Upper lobe of left lung (tissue), 4 donors: ENCODE measurements around the gene TLE3.

Source experiments
- CTCF ChIP-seq, 6 experiments: fragments of 450-650 bp in 4 of 6; fragments of 200-600 bp in 2 of 6; sonication (generic) in 2 of 6; IDR thresholded peaks; one replicate each; pipeline ENCODE4 v1.5.1; 2016 to 2019; ENCODE audit warnings: antibody characterized with exemption in 6 of 6
- EP300 ChIP-seq, 4 donors: sonication (generic); formaldehyde crosslinking; IDR thresholded peaks; one replicate each; pipeline ENCODE4 v1.5.1; 2017; ENCODE audit warnings: antibody characterized with exemption in 4 of 4, control low read depth in 2 of 4
- POLR2A ChIP-seq, 4 donors: fragments of 450-650 bp; IDR thresholded peaks; one replicate each; pipeline ENCODE4 v1.5.1; 2016 to 2017; ENCODE audit warnings: antibody characterized with exemption in 4 of 4, mild to moderate bottlenecking in 2 of 4
- POLR2AphosphoS5 ChIP-seq, 2 donors: sonication (generic); formaldehyde crosslinking; IDR thresholded peaks; one replicate each; pipeline ENCODE4 v1.5.1; 2017; ENCODE audit warnings: antibody characterized with exemption in 2 of 2

- TF ChIP-seq CTCF (IDR thresholded peaks at IDR 0.05) = no peak
- no peak for TF ChIP-seq POLR2A (IDR thresholded peaks at IDR 0.05)
- no peak for TF ChIP-seq EP300 (IDR thresholded peaks at IDR 0.05)
- no peak for TF ChIP-seq POLR2AphosphoS5 (IDR thresholded peaks at IDR 0.05)
Measured at GRCh38 chr15:70068783-70069565, 28.7 kb downstream of the TLE3 start.
